Activated CD8-positive, alpha-beta memory T cell treated with anti-CD3 and anti-CD28 coated beads, Interleukin-2, amount 50 U/mL, for 1 hour (primary cell): Measurements from ENCODE around the gene RNF26.

Experiments
- DNase-seq: peaks from one replicate; pipeline ENCODE4 v3.0.0-alpha.2; 2020; ENCODE audit errors: extremely low read depth

RNF26 gene

GRCh38 chr11:119334174-119334930 is at the start of gene RNF26:
Gene RNF26 (plus strand): TSS chr11:119334527. CDS start chr11:119335123, 596 bp downstream.
- DNase-seq, result peak; percentile 89

- DNase-seq, result no peak
These were observed 48.9 kb upstream of the RNF26 start for GRCh38 chr11:119285431-119285830.

- no peak for DNase-seq
These were observed 46.1 kb upstream of the RNF26 start for GRCh38 chr11:119288219-119288618.

GRCh38 chr11:119290894-119291497 is 43.3 kb upstream of the RNF26 start:
- DNase-seq, result no peak

GRCh38 chr11:119293461-119293860 is 40.9 kb upstream of the RNF26 start:
- DNase-seq, result no peak

GRCh38 chr11:119295178-119295577 is 39.1 kb upstream of the RNF26 start:
- DNase-seq, result no peak

- no peak for DNase-seq
These were observed 36.4 kb upstream of the RNF26 start for GRCh38 chr11:119297938-119298337.

- no peak for DNase-seq
These were observed 35.6 kb upstream of the RNF26 start for GRCh38 chr11:119298726-119299125.

- DNase-seq, result no peak
These were observed 34.9 kb upstream of the RNF26 start for GRCh38 chr11:119299416-119299815.

- no peak for DNase-seq
These were observed 33.9 kb upstream of the RNF26 start for GRCh38 chr11:119300198-119300964.

GRCh38 chr11:119303227-119303718 is 31.1 kb upstream of the RNF26 start:
- DNase-seq, result no peak

GRCh38 chr11:119305556-119306372 is 28.6 kb upstream of the RNF26 start:
- no peak for DNase-seq

- DNase-seq, result peak; percentile 54
These were observed 27.9 kb upstream of the RNF26 start for GRCh38 chr11:119306373-119306890.

GRCh38 chr11:119307219-119307618 is 27.1 kb upstream of the RNF26 start:
- no peak for DNase-seq

- no peak for DNase-seq
These were observed 26.4 kb upstream of the RNF26 start for GRCh38 chr11:119307974-119308373.

GRCh38 chr11:119309411-119309810 is 24.9 kb upstream of the RNF26 start:
- no peak for DNase-seq

- no peak for DNase-seq
These were observed 24.2 kb upstream of the RNF26 start for GRCh38 chr11:119309953-119310681.

GRCh38 chr11:119310682-119311052 is 23.7 kb upstream of the RNF26 start:
- DNase-seq, result no peak

- DNase-seq, result no peak
These were observed 19.6 kb upstream of the RNF26 start for GRCh38 chr11:119314726-119315125.

GRCh38 chr11:119315131-119316015 is 19.0 kb upstream of the RNF26 start:
- no peak for DNase-seq
